Loucy (cell line): Measurements from ENCODE around the gene LINGO1.

Experiments used
- H2AFZ ChIP-seq: fragments of 200-600 bp; sonication (generic); 2 replicates; pipeline ENCODE4 v1.6.0; 2016; ENCODE audit warnings: antibody characterized with exemption, mild to moderate bottlenecking, low read length, moderate library complexity
- H3F3A ChIP-seq: fragments of 200-600 bp; 2 replicates; pipeline ENCODE4 v1.6.0; 2016; ENCODE audit warnings: antibody characterized with exemption, low read depth, mild to moderate bottlenecking
- H3K27me3 ChIP-seq: fragments of 200-600 bp; sonication (generic); 2 replicates; pipeline ENCODE4 v1.6.1; 2014; ENCODE audit warnings: low read length, mild to moderate bottlenecking; ENCODE audit not compliant: insufficient read depth, poor library complexity, severe bottlenecking
- H3K36me3 ChIP-seq: fragments of 200-600 bp; sonication (generic); 2 replicates; pipeline ENCODE4 v1.6.1; 2016; ENCODE audit warnings: low read length; ENCODE audit not compliant: insufficient read depth
- H3K4me1 ChIP-seq: fragments of 200-600 bp; sonication (generic); 2 replicates; pipeline ENCODE4 v1.5.1; 2014; ENCODE audit warnings: low read length, mild to moderate bottlenecking; ENCODE audit not compliant: insufficient read depth, poor library complexity, severe bottlenecking
- H3K4me2 ChIP-seq: fragments of 200-600 bp; sonication (generic); 2 replicates; pipeline ENCODE4 v1.6.0; 2014; ENCODE audit warnings: antibody characterized with exemption, low read length, low read depth, mild to moderate bottlenecking; ENCODE audit not compliant: poor library complexity, severe bottlenecking
- H3K4me3 ChIP-seq: fragments of 200-600 bp; sonication (generic); 2 replicates; pipeline ENCODE4 v1.5.1; 2014; ENCODE audit warnings: low read length, mild to moderate bottlenecking, mixed read lengths; ENCODE audit not compliant: poor library complexity, severe bottlenecking
- H3K79me2 ChIP-seq: fragments of 200-600 bp; sonication (generic); 2 replicates; pipeline ENCODE4 v1.6.1; 2014; ENCODE audit warnings: low read length; ENCODE audit not compliant: insufficient read depth
- H3K9ac ChIP-seq: fragments of 200-600 bp; sonication (generic); 2 replicates; pipeline ENCODE4 v1.6.0; 2014; ENCODE audit warnings: mild to moderate bottlenecking, low read depth, low read length, moderate library complexity; ENCODE audit not compliant: poor library complexity, severe bottlenecking
- H3K9me2 ChIP-seq: fragments of 200-600 bp; sonication (generic); replicated peaks from 2 replicates; pipeline ENCODE4 v1.6.1; 2016; ENCODE audit warnings: low read depth, low read length, mixed read lengths
- H3K9me3 ChIP-seq: fragments of 200-600 bp; sonication (generic); 2 replicates; pipeline ENCODE4 v1.6.1; 2014; ENCODE audit warnings: mild to moderate bottlenecking, antibody characterized with exemption, low read length, low read depth; ENCODE audit not compliant: insufficient read depth
- H4K20me1 ChIP-seq: fragments of 200-600 bp; sonication (generic); 2 replicates; pipeline ENCODE4 v1.6.0; 2014; ENCODE audit warnings: antibody characterized with exemption, low read length, mild to moderate bottlenecking; ENCODE audit not compliant: insufficient read depth, poor library complexity, severe bottlenecking
- CTCF ChIP-seq: fragments of 200-600 bp; sonication (generic); conservative IDR thresholded peaks from 2 replicates; pipeline ENCODE4 v1.5.1; 2014; ENCODE audit warnings: mild to moderate bottlenecking, antibody characterized with exemption, low read length
- EZH2phosphoT487 ChIP-seq: fragments of 200-600 bp; IDR thresholded peaks from 2 replicates; pipeline ENCODE4 v1.6.1; 2018; ENCODE audit warnings: antibody characterized with exemption, mild to moderate bottlenecking, moderate library complexity, borderline replicate concordance

Gene LINGO1

GRCh38 chr15:77625376-77625775, 7.3 kb downstream of the LINGO1 start:
- Histone ChIP-seq H3K4me1 (no peaks in the 10 kb centered on the region), H2AFZ (no peak overlapping the region), H3K9ac (no peak overlapping the region), H3K9me2 (no peaks in the 10 kb centered on the region), H3K4me3 (no peak overlapping the region), H3F3A (no peaks in the 10 kb centered on the region), H3K4me2 (no peak overlapping the region), H3K79me2 (no peaks in the 10 kb centered on the region), H3K27me3 (no peaks in the 10 kb centered on the region), H4K20me1 (no peaks in the 10 kb centered on the region), H3K36me3 (no peaks in the 10 kb centered on the region), H3K9me3 (no peaks in the 10 kb centered on the region)
- TF ChIP-seq EZH2phosphoT487 = no peak
- TF ChIP-seq CTCF = no peak

DNA sequence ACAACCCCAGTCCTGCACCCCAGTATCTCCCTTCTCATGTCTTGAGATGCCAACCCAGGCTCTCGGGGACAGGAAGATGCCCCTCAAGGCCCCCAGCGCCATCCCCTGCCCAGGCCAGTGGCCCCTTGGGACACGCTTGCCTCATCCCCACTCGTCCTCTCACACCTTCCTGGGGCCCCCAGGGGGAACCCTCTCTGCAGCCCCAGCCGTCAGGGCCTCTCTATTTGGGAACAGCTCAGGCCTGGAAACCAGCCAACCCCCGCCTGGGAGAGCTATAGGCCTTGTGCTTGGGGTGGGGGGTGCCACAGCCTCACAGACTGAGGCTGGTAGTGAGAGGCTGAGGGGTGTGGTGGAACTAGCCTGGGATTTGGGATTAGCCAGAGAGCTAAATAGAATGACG, 7.8 kb downstream of the LINGO1 start:
- Histone ChIP-seq H3K9me3 (no peaks in the 10 kb centered on the region), H3K27me3 (no peaks in the 10 kb centered on the region), H3K36me3 (no peaks in the 10 kb centered on the region), H3K9me2 (no peaks in the 10 kb centered on the region), H4K20me1 (no peaks in the 10 kb centered on the region), H3F3A (no peaks in the 10 kb centered on the region), H3K9ac (no peak overlapping the region), H3K4me1 (no peaks in the 10 kb centered on the region), H3K4me2 (no peak overlapping the region), H2AFZ (no peak overlapping the region), H3K4me3 (no peak overlapping the region), H3K79me2 (no peaks in the 10 kb centered on the region)
- no peak for TF ChIP-seq CTCF
- no peak for TF ChIP-seq EZH2phosphoT487

DNA sequence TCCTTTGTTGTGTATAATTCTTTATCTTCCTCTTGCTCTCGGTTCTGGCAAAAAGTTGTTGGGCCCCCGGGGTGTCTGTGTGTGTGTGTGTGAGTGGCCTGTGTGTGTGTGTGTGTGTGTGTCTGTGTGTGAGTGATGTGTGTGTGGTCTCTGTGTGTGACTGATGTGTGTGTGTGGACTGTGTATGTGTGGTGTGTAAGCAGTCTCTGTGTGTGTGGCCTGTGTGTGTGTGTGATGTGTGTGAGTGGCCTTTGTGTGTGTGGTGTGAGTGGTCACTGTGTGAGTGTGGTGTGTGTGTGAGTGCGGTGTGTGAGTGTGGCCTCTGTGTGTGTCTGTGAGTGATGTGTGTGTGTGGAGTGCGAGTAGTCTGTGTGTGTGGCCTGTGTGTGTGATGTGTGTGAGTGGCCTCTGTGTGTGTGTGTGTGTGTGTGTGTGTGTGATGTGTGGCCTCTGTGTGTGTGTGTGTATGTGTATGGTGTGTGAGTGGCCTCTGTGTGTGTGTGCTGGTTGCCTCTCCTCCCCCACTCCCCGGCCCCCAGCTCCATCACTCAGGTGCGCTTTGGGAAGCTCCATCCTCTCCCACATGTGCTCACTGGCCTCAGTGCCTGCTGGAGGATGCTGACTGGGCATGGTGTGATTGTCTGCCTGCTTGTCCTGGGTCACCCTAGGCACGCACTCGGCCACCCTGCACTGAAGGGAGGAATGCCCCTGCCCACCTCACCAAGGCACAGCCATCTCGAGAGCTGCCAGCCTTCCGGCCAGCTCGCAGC, 8.8 kb downstream of the LINGO1 start:
- Histone ChIP-seq H4K20me1 (no peaks in the 10 kb centered on the region), H2AFZ (no peak overlapping the region), H3F3A (no peaks in the 10 kb centered on the region), H3K4me3 (no peak overlapping the region), H3K4me1 (no peaks in the 10 kb centered on the region), H3K9ac (no peak overlapping the region), H3K36me3 (no peaks in the 10 kb centered on the region), H3K9me3 (no peaks in the 10 kb centered on the region), H3K79me2 (no peaks in the 10 kb centered on the region), H3K27me3 (no peaks in the 10 kb centered on the region), H3K4me2 (no peak overlapping the region), H3K9me2 (no peaks in the 10 kb centered on the region)
- TF ChIP-seq CTCF (no peak), EZH2phosphoT487 (no peak)
